D341Med (cell line): ENCODE data around the gene ROR2.

ENCODE experiments used
- DNase-seq: peaks from one replicate; pipeline ENCODE4 v3.0.0; 2012; ENCODE audit warnings: low spot score

ROR2 gene

GRCh38 chr9:91900055-91900796 lies 49.8 kb downstream of the ROR2 start:
- DNase-seq, result no peak

- DNase-seq, result no peak
Measured at GRCh38 chr9:91899594-91899993, 50.4 kb downstream of the ROR2 start.

- no peak for DNase-seq
Measured at GRCh38 chr9:91899219-91899563, 50.8 kb downstream of the ROR2 start.

GRCh38 chr9:91898451-91899218 lies 51.4 kb downstream of the ROR2 start:
- no peak for DNase-seq

- no peak for DNase-seq
Measured at GRCh38 chr9:91897201-91897600, 52.8 kb downstream of the ROR2 start.

- DNase-seq, result no peak
Measured at GRCh38 chr9:91896513-91897121, 53.4 kb downstream of the ROR2 start.

- no peak for DNase-seq
Measured at GRCh38 chr9:91896097-91896496, 53.9 kb downstream of the ROR2 start.

- DNase-seq, result no peak
Measured at GRCh38 chr9:91894536-91894935, 55.5 kb downstream of the ROR2 start.

- DNase-seq, result no peak
Measured at GRCh38 chr9:91894023-91894422, 56.0 kb downstream of the ROR2 start.

GRCh38 chr9:91891915-91892314 lies 58.1 kb downstream of the ROR2 start:
- DNase-seq, result no peak

- DNase-seq, result no peak
Measured at GRCh38 chr9:91890662-91891061, 59.4 kb downstream of the ROR2 start.

GRCh38 chr9:91889161-91889911 lies 60.7 kb downstream of the ROR2 start:
- no peak for DNase-seq

GRCh38 chr9:91886414-91887076 lies 63.5 kb downstream of the ROR2 start:
- DNase-seq, result no peak

GRCh38 chr9:91885746-91886413 lies 64.1 kb downstream of the ROR2 start:
- no peak for DNase-seq

GRCh38 chr9:91884696-91885687 lies 65.0 kb downstream of the ROR2 start:
- no peak for DNase-seq

- DNase-seq, result no peak
Measured at GRCh38 chr9:91884153-91884552, 65.9 kb downstream of the ROR2 start.

GRCh38 chr9:91883503-91883902 lies 66.5 kb downstream of the ROR2 start:
- no peak for DNase-seq

- peak; percentile 43 for DNase-seq
Measured at GRCh38 chr9:91882627-91883026, 67.4 kb downstream of the ROR2 start.

GRCh38 chr9:91880378-91880972 lies 69.6 kb downstream of the ROR2 start:
- DNase-seq, result no peak

GRCh38 chr9:91879231-91879630 lies 70.8 kb downstream of the ROR2 start:
- no peak for DNase-seq
